HG02588 (cell line): ENCODE results near the gene ADRA1B.
"Not testable (repeated sequence)": the region's sequence is repeated elsewhere in the genome, so short reads cannot be mapped to it uniquely, and the experiment has no call there.

Experiments
- ATAC-seq: cut with Tn5 transposase; IDR thresholded peaks from one replicate; pipeline ENCODE4 v1.9.1; 2021; ENCODE audit warnings: mild to moderate bottlenecking, moderate library complexity; ENCODE audit not compliant: unreplicated experiment

The ADRA1B gene

GRCh38 chr5:159965031-159965837, 49.0 kb downstream of the ADRA1B start:
- no peak for ATAC-seq

DNA sequence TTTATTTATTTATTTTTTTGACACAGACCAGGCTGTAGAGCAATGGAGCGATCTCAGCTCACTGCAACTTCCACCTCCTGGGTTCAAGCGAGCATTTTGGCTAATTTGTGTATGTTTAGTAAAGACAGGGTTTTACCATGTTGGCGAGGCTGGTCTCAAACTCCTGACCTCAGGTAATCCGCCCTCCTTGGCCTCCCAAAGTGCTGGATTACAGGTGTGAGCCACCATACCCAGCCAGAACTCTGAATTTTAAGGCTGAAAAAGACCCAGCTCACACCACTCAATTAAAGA, 49.5 kb downstream of the ADRA1B start:
- not testable (repeated sequence) for ATAC-seq

GRCh38 chr5:159969966-159970365, 53.7 kb downstream of the ADRA1B start:
- ATAC-seq: no peak

DNA sequence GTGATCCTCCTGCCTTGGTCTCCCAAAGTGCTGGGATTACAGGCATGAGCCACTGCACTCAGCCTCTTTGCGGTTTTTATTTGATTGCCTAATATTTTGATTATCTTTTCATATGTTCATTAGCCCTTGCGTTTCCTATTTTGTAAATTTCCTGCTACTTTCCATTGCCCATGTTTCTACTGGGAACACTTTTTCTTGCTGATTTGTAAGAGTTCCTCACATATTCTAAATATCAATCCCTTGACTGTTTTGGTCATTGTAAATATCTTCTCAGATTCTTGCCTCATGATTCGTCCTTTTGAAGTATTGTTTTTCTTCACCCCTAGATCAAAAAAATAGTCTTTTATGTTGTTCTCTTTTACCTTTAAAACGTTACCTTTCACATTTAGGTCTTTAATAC, 54.8 kb downstream of the ADRA1B start:
- no peak for ATAC-seq

- ATAC-seq: no peak
Observed at GRCh38 chr5:159971514-159971913, 55.2 kb downstream of the ADRA1B start.

- ATAC-seq: no peak
Observed at GRCh38 chr5:159971931-159972461, 55.7 kb downstream of the ADRA1B start.

DNA sequence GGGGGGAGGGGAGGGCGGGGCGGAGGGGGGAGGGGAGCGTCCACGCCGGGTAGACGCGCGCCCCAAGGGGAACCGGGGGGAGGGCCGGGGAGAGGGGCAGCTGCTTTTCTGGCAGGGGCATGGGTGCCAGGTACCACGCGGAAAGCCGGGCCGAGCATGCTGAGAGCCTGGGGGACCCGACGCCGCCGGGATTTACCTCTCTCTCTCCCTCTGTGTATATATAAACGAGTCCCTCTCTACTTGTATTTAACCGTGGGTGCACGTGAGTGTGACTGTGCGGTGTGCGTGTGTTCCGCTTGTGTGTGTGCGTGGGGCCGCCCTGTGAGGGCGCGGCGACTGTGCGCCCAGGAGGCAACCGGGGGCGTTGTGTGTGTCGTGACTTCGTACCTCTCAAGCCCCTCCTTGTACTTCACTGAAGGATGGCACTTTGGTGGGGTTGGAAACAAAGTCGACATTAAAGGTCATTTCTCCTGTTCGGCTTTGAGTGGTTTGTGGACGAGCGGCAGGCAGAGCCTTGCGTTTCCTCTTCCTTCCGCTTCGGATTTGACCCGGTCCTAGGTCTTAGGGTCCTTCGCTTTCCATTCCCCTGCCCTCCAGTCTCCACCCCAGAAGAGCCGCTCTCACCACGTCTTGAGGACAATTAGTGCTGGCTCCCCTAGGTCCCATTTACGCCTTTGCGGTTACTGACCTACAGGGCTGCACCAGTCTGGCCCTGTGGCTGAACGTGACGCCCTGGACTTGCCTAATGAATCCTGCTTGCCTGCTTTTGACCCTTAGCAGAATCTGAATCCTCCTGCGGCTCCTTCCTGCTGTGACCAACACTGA, 56.5 kb downstream of the ADRA1B start:
- ATAC-seq: no peak

DNA sequence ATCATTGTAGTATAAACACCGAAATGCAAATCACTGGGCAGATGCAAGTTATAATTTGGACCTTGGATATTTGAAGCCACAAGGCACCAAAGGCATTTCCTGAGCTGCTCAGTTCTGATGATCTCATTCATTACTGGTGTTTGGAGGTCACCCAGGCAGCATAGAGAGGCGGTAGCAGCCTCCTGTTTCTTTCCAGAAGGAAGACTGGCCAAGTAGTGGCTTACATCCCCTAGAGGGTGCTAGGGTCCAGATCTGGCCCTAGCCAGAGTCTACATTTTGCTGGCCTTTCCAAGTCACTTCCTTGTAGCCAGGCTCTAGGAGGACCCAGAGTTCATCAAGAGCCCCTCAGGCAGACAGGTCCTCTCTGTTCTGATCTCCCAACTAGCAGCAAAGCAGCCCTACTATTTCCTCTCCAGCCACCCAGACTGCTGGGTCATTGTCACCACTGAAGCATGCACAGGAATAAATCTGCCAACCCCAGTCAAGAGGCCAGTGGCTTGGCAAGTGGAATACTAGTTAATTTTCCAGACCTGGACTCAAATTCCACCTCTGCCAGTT, 59.3 kb downstream of the ADRA1B start:
- ATAC-seq: no peak

DNA sequence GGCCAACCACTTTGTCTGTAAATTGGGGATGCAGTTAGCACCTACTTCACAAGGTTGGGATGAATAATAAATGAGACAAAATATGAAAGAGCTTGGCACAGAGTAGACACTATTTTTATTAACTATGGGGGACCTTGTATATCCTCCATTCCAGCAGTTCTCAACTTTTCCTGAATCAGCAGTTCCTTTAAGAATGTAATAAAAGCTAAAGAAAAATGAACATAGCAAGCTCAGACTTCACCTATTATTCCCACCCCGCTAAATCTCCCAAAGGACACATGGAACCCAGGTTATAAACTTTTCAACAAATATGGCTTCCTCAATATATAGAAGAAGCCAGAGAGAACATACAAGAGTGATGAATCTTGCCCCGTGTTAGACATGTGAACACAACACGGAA, 60.6 kb downstream of the ADRA1B start:
- no peak for ATAC-seq

GRCh38 chr5:159978358-159978757, 62.1 kb downstream of the ADRA1B start:
- no peak for ATAC-seq

GRCh38 chr5:159982421-159983173, 66.3 kb downstream of the ADRA1B start:
- no peak for ATAC-seq

DNA sequence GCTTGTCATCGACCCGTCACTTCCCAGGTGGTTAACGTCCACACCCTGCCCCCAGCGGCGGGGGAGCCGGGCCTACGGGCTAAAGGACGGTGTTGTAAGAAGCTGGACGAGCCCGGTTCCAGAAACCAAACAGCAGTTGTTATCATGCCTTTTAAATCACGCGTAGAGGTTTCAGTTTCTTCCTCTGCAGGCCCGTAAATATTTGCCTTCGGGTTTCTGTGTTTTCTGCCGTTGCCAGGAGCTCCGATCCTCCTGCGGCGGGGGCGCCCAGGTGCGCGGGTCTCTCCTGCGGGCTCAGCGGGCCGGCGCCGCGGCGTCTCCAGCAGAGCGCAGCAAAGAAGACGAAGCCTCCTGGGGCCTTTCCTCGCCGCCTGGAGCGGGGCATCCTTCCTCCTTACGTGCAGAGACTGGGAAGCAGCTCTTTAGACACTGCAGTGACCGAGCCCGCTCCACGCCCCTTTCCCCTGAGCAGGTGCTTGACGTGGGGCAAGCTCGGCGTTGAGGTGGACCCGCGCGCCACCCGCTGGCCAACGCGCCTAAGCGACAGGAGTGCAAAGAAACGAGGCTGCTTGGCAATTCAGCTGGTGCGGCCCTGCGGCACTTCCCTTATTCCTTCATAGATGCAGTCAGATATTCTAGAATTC, 70.9 kb downstream of the ADRA1B start:
- peak; percentile 94 for ATAC-seq

DNA sequence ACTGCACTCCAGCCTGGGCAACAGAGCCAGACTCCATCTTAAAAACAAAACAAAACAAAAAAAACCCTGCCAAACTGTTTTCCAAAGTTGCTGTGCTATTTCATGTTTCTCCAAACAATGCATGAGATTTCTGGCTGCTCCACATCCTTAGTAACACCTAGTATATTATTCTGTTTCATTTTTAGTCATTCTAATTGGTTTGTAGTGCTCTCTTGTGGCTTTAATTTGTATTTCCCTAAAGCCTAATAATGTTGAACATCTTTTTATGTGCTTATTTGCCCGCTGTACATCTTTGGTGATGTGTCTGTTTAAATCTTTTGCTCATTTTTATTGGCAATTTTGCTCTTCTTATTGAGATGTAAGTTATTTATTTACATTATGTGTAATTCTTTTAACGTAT, 74.2 kb downstream of the ADRA1B start:
- no peak for ATAC-seq

- ATAC-seq: no peak
Observed at GRCh38 chr5:159992566-159992965, 76.3 kb downstream of the ADRA1B start.

DNA sequence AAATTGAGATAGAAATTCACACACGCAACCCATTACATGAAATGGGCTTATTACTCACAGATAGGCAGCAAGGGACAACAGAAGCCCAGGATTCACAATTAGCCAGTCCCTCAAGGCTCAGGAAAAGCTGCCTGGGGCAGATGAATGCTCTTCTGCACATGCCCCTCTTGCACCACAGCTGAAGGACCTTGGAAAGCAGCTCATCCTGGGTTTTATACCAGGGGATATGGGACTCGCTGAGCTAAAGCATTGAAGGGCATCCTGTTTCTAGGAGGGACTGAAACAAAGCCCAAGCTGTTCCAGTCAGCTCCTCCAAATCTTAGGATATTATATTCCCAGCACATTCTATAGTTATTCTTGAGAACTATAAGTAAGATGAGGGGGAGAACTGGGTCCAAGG, 76.9 kb downstream of the ADRA1B start:
- ATAC-seq: no peak

DNA sequence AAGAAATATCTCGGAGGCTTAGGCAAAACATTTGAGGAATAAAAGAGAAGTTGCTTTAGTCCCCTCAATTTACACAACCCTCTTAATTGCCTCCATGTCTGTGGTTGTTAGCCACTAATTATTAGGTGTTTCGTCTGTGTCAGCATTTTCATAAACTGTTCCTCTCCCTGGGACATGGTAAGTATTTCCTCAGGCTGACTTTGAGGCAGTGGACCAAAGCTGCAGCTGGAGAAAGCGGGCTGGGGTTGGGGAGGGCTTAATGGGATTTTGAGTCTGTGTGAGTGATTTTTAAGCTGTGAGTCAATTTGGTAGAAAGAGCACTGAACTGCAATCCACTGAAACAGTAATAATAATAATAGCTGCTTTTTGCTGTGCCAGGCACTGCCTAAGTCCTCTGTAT, 79.6 kb downstream of the ADRA1B start:
- no peak for ATAC-seq

DNA sequence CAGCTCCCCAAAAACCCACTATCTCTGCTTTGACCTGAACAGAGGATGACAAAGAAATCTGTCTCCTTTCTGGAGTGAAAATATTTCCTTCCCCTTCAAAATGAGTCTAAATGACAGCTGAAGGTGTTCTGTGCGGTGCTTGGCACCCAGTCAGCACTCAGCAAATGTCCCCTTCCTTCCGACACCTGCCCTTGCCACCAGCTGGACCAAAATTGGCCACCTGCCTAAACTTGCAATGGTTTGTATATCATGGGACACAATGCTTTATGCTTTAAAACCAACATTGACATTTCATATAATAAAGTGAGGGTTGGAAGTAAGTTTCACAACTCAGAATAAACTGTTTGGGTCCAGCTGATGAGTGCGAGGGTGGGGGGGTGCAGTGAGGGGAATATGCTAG, 85.2 kb downstream of the ADRA1B start:
- ATAC-seq: no peak

DNA sequence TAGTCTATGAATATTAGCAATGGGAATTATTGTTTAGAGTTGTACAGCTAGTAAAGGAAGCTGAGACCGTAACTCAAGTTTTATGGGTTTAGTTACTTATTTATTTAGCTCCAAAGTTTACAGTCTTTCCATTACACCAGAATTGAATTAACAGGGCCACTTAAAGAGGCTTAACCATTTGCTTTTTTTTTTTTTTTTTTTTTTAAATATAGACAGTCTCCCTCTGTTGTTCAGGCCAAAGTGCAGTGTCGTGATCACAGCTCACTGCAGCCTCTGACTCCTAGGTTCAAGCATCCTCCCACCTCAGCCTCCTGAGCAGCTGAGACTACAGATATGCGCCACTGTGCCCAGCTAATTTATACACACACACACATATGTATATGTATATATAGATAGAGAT, 91.2 kb downstream of the ADRA1B start:
- ATAC-seq: no peak

DNA sequence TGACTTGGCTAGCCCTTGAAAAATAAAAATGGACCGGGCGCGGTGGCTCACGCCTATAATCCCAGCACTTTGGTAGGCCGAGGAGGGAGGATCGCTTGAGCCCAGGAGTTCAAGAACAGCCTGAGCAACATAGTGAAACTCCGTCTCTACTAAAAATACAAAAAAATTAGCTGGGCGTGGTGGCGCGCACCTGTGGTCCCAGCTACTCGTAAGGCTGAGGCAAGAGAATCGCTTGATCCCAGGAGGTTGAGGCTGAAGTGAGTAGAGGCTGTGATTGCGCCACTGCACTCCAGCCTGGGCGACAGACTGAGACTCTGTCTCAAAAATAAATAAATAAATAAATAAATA, 92.2 kb downstream of the ADRA1B start:
- ATAC-seq: not testable (repeated sequence)

DNA sequence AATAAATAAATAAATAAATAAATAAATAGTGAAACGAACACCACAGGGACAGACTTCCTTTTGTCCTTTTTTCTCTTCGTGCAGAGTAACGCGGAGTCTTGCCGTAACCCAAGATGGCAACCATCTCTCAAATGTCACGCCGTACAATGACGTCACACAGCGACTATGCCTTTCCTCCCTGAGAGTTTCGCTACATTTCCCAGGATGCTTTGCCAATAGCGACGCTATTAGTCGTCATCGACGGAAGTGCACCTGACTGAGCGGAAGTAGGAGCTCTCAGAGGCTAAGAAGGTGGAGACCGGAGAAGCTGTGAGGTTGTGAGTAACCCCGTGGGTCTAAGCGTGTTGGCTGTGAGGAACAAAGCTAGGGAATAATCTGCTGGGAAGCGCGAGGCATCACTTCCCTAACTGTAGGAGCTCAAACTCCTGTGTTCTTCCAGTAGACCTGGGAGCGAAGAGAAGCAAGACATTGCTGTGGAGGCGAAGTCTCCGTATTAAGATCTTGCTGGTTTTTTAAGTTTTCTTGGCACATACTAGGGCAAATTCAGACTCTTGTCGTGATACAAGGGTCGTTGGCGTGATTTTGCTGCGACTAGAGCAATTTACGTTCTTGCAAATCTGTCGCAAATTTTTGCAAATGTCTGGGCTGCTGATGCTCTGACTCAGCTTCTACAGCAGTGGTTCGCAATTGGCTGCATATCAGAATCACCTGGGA, 92.8 kb downstream of the ADRA1B start, which contains the start of gene TTC1:
TSS of gene TTC1 (plus strand) at position 263 of the 714 bp plus-strand sequence. CDS start 1,390 bp downstream, outside the sequence.
- peak; percentile 100 for ATAC-seq
